Erythroblast (primary cell): ENCODE data around the gene SCN8A.

Experiments used
- GATA1 ChIP-seq: IDR thresholded peaks from 2 replicates; pipeline ENCODE4 v1.6.1; 2011; ENCODE audit warnings: low read depth, mild to moderate bottlenecking, control low read depth, low read length, moderate library complexity
- POLR2A ChIP-seq: IDR thresholded peaks from 2 replicates; pipeline ENCODE4 v1.6.1; 2011; ENCODE audit warnings: mild to moderate bottlenecking, low read length

DNA sequence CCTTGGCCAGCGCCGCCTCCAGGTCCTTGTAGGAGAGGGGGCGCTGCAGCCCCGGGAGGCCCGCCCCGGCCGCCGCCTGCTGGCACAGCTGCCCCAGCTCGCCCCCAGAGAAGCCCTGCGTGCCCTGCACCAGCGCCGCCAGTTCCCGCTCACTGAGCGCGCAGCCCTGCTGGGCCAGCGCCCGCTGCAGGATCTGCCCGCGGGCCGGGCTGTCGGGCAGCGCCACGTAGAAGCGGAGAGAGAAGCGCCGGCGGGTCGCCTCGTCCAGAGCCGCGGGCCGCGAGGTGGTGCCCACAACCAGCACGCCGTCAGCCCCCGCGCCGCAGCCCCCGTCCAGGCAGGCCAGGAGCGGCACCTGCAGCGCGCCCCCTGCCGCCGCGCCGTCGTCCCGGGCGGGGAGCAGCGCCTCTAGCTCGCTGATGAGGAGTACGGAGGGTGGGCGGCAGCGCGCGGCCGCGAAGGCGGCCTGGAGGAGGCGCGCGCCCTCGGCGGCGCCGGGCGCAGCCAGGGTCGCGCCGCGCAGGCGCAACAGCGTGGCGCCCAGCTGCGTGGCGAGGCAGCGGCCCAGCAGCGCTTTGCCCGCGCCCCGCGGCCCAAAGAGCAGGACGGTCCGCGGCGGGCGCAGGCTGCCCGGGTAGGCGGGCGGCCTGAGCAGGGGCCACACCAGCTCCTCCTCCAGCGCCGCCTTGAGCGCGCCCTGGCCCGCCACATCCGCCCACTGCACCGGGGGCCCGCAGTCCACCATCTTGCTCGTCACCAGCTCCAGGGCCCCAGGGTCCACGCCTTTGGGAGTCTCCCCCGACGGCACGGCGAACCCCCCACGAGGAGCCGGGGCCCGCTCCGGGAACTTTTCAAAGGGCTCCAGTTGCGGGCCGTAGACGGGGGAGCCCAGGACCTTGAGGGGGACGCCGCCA lies 229.8 kb downstream of the SCN8A start:
- TF ChIP-seq POLR2A (no peak), GATA1 (no peak)
